ENCODE measurements around the gene REEP3.

- no peak for TF ChIP-seq POLR2AphosphoS5 (IDR thresholded peaks at IDR 0.05)
- no peak for TF ChIP-seq EP300 (IDR thresholded peaks at IDR 0.05; ENCODE audit: low read depth)
- TF ChIP-seq CTCF (IDR thresholded peaks at IDR 0.05), result no peak
Observed at GRCh38 chr10:63555330-63555729, 34.1 kb downstream of the REEP3 start.

All from transverse colon (tissue), 4 donors.